Measurements from ENCODE around the gene PDPR.
"Not testable (repeated sequence)": the region's sequence is repeated elsewhere in the genome, so short reads cannot be mapped to it uniquely, and the experiment has no call there.

The PDPR gene

GRCh38 chr16:70160821-70161220 lies 46.7 kb downstream of the PDPR start:
- no peak for DNase-seq (ENCODE audit: low read depth, low spot score)

GRCh38 chr16:70161350-70161749 lies 47.2 kb downstream of the PDPR start:
- DNase-seq (ENCODE audit: low read depth, low spot score), result no peak

GRCh38 chr16:70162041-70162451 lies 47.9 kb downstream of the PDPR start:
- DNase-seq (ENCODE audit: low read depth, low spot score), result no peak

GRCh38 chr16:70163596-70163995 lies 49.5 kb downstream of the PDPR start:
- no peak for DNase-seq (ENCODE audit: low read depth, low spot score)

GRCh38 chr16:70166688-70167087 lies 52.6 kb downstream of the PDPR start:
- DNase-seq (ENCODE audit: low read depth, low spot score), result not testable (repeated sequence)

GRCh38 chr16:70173212-70173837 lies 59.2 kb downstream of the PDPR start, which contains the start of gene CLEC18C:
Gene CLEC18C (plus strand): TSS chr16:70173787. CDS start chr16:70174279, 492 bp downstream.
- not testable (repeated sequence) for DNase-seq (ENCODE audit: low read depth, low spot score)

- not testable (repeated sequence) for DNase-seq (ENCODE audit: low read depth, low spot score)
Measured at GRCh38 chr16:70173916-70174315, 59.8 kb downstream of the PDPR start.

- not testable (repeated sequence) for DNase-seq (ENCODE audit: low read depth, low spot score)
Measured at GRCh38 chr16:70174387-70174932, 60.3 kb downstream of the PDPR start.

GRCh38 chr16:70187858-70188607 lies 73.9 kb downstream of the PDPR start:
- not testable (repeated sequence) for DNase-seq (ENCODE audit: low read depth, low spot score)

GRCh38 chr16:70188608-70188915 lies 74.4 kb downstream of the PDPR start:
- not testable (repeated sequence) for DNase-seq (ENCODE audit: low read depth, low spot score)

GRCh38 chr16:70190574-70190973 lies 76.4 kb downstream of the PDPR start:
- not testable (repeated sequence) for DNase-seq (ENCODE audit: low read depth, low spot score)

- DNase-seq (ENCODE audit: low read depth, low spot score), result not testable (repeated sequence)
Measured at GRCh38 chr16:70196683-70197300, 82.7 kb downstream of the PDPR start.

- DNase-seq (ENCODE audit: low read depth, low spot score), result not testable (repeated sequence)
Measured at GRCh38 chr16:70197611-70198010, 83.5 kb downstream of the PDPR start.

- DNase-seq (ENCODE audit: low read depth, low spot score), result not testable (repeated sequence)
Measured at GRCh38 chr16:70198230-70198629, 84.1 kb downstream of the PDPR start.

GRCh38 chr16:70198666-70199065 lies 84.5 kb downstream of the PDPR start:
- not testable (repeated sequence) for DNase-seq (ENCODE audit: low read depth, low spot score)

- not testable (repeated sequence) for DNase-seq (ENCODE audit: low read depth, low spot score)
Measured at GRCh38 chr16:70199170-70199569, 85.0 kb downstream of the PDPR start.

- not testable (repeated sequence) for DNase-seq (ENCODE audit: low read depth, low spot score)
Measured at GRCh38 chr16:70200063-70200462, 85.9 kb downstream of the PDPR start.

GRCh38 chr16:70203508-70203907 lies 89.4 kb downstream of the PDPR start:
- DNase-seq (ENCODE audit: low read depth, low spot score), result not testable (repeated sequence)

- DNase-seq (ENCODE audit: low read depth, low spot score), result not testable (repeated sequence)
Measured at GRCh38 chr16:70204010-70204409, 89.9 kb downstream of the PDPR start.

- not testable (repeated sequence) for DNase-seq (ENCODE audit: low read depth, low spot score)
Measured at GRCh38 chr16:70204668-70205405, 90.7 kb downstream of the PDPR start.

- not testable (repeated sequence) for DNase-seq (ENCODE audit: low read depth, low spot score)
Measured at GRCh38 chr16:70206382-70206781, 92.2 kb downstream of the PDPR start.

All from smooth muscle cell of the brain vasculature (primary cell).